Suprapubic skin (tissue), 4 donors: ENCODE measurements around the gene CTBP2. TPM values are rescaled to one million over a fixed set of nuclear protein-coding genes. Genes with fewer than 3 reads are reported as not detected.
"Not testable (repeated sequence)": the region's sequence is repeated elsewhere in the genome, so short reads cannot be mapped to it uniquely, and the experiment has no call there.

ENCODE experiments used
- DNase-seq, 2 donors: peaks; one replicate each; pipeline ENCODE4 v3.0.0-alpha.2; 2019; ENCODE audit warnings: low spot score in 2 of 2
- H3K27ac ChIP-seq: fragments of 200-600 bp; sonication (generic); one replicate; pipeline ENCODE4 v1.5.1; 2019
- H3K27me3 ChIP-seq: fragments of 200-600 bp; sonication (generic); one replicate; pipeline ENCODE4 v1.5.1; 2019
- H3K36me3 ChIP-seq: fragments of 200-600 bp; sonication (generic); one replicate; pipeline ENCODE4 v1.5.1; 2019
- H3K4me1 ChIP-seq: fragments of 200-600 bp; sonication (generic); one replicate; pipeline ENCODE4 v1.5.1; 2019
- H3K4me3 ChIP-seq: fragments of 200-600 bp; sonication (generic); one replicate; pipeline ENCODE4 v1.5.1; 2019; ENCODE audit warnings: mild to moderate bottlenecking
- H3K9me3 ChIP-seq: fragments of 200-600 bp; sonication (generic); one replicate; pipeline ENCODE4 v1.5.1; 2019
- CTCF ChIP-seq, 2 donors: fragments of 200-600 bp in 1 of 2; fragments of 450-650 bp in 1 of 2; sonication (generic) in 1 of 2; IDR thresholded peaks; one replicate each; pipeline ENCODE4 v1.5.1; 2016 to 2019; ENCODE audit warnings: antibody characterized with exemption in 2 of 2, mild to moderate bottlenecking in 1 of 2, moderate library complexity in 1 of 2
- EP300 ChIP-seq: sonication (generic); formaldehyde crosslinking; IDR thresholded peaks from one replicate; pipeline ENCODE4 v1.6.1; 2017; ENCODE audit warnings: antibody characterized with exemption
- POLR2A ChIP-seq, 2 donors: fragments of 450-650 bp; IDR thresholded peaks; one replicate each; pipeline ENCODE4 v1.6.1; 2017; ENCODE audit warnings: antibody characterized with exemption in 2 of 2, mild to moderate bottlenecking in 2 of 2, moderate library complexity in 2 of 2
- POLR2AphosphoS5 ChIP-seq, 3 donors: sonication (generic); formaldehyde crosslinking; IDR thresholded peaks; one replicate each; pipeline ENCODE4 v1.6.1; 2017; ENCODE audit warnings: antibody characterized with exemption in 3 of 3
- WGBS: methylation state at CpG from one replicate; pipeline ENCODE4 v1.1.5; 2018; 5-methylcytosine and 5-hydroxymethylcytosine counted together
- total RNA-seq, 4 donors: library from RNA; depleted of rRNA; stranded (reverse); fragments of >200 nt; gene quantifications; one replicate each; pipeline ENCODE4 v1.1.0, GENCODE V29; 2016

Gene CTBP2
- total RNA-seq, 4 donors from 2014 or later, result 19.7 to 45.7 (median 29.4) TPM

GRCh38 chr10:124990671-124991625 lies 169.4 kb downstream of the CTBP2 start:
- Histone ChIP-seq H3K36me3 (peaks cover 78% of the 10 kb centered on the region), H3K4me3 (no peak overlapping the region), H3K27me3 (no peaks in the 10 kb centered on the region), H3K9me3 (no peaks in the 10 kb centered on the region), H3K27ac (no peak overlapping the region), H3K4me1 (peaks cover 11% of the 10 kb centered on the region)
- 81% methylated on average over 13 of the region's 14 CpGs for WGBS
- no peak for TF ChIP-seq EP300
- DNase-seq, result no peak

GRCh38 chr10:124989526-124989925 lies 170.8 kb downstream of the CTBP2 start:
- H3K36me3 ChIP-seq, result peaks cover 80% of the 10 kb centered on the region
- peaks cover 11% of the 10 kb centered on the region for H3K4me1 ChIP-seq
- WGBS, result 53% methylated on average over 10 of the region's 10 CpGs
- H3K27ac ChIP-seq, result peak overlapping the region; percentile 19
- H3K4me3 ChIP-seq, result no peak overlapping the region
- H3K27me3 ChIP-seq, result no peaks in the 10 kb centered on the region
- TF ChIP-seq POLR2AphosphoS5 (IDR thresholded peaks at IDR 0.05), result no peak
- TF ChIP-seq CTCF (IDR thresholded peaks at IDR 0.05), result no peak
- TF ChIP-seq EP300, result no peak
- no peak for TF ChIP-seq POLR2A (IDR thresholded peaks at IDR 0.05)
- DNase-seq, result no peak
- H3K9me3 ChIP-seq, result no peaks in the 10 kb centered on the region

GRCh38 chr10:124988753-124989152 lies 171.6 kb downstream of the CTBP2 start:
- peaks cover 11% of the 10 kb centered on the region for H3K4me1 ChIP-seq
- WGBS, result 79% methylated on average over 4 of the region's 4 CpGs
- H3K4me3 ChIP-seq, H3K9me3 ChIP-seq, H3K27me3 ChIP-seq, DNase-seq, H3K27ac ChIP-seq: not testable (repeated sequence)
- peaks cover 78% of the 10 kb centered on the region for H3K36me3 ChIP-seq

GRCh38 chr10:124987788-124988187 lies 172.6 kb downstream of the CTBP2 start:
- no peak for DNase-seq
- no peaks in the 10 kb centered on the region for H3K9me3 ChIP-seq
- no peak overlapping the region for H3K27ac ChIP-seq
- 94% methylated on average over 1 of the region's 1 CpG for WGBS
- peaks cover 78% of the 10 kb centered on the region for H3K36me3 ChIP-seq
- H3K4me1 ChIP-seq, result peaks cover 10% of the 10 kb centered on the region
- no peak overlapping the region for H3K4me3 ChIP-seq
- TF ChIP-seq POLR2AphosphoS5 (IDR thresholded peaks at IDR 0.05) (no peak), CTCF (IDR thresholded peaks at IDR 0.05) (no peak), POLR2A (IDR thresholded peaks at IDR 0.05) (no peak), EP300 (no peak)
- H3K27me3 ChIP-seq, result no peaks in the 10 kb centered on the region

GRCh38 chr10:124985162-124985561 lies 175.2 kb downstream of the CTBP2 start:
- TF ChIP-seq POLR2AphosphoS5 (IDR thresholded peaks at IDR 0.05) (no peak), POLR2A (IDR thresholded peaks at IDR 0.05) (no peak), CTCF (IDR thresholded peaks at IDR 0.05) (no peak), EP300 (no peak)
- H3K36me3 ChIP-seq, result peaks cover 63% of the 10 kb centered on the region
- no peak overlapping the region for H3K27ac ChIP-seq
- no peak overlapping the region for H3K4me3 ChIP-seq
- WGBS, result 84% methylated on average over 5 of the region's 5 CpGs
- no peak for DNase-seq
- peaks cover 4% of the 10 kb centered on the region for H3K4me1 ChIP-seq
- H3K27me3 ChIP-seq, result no peaks in the 10 kb centered on the region
- H3K9me3 ChIP-seq, result no peaks in the 10 kb centered on the region

GRCh38 chr10:124984376-124984775 lies 176.0 kb downstream of the CTBP2 start:
- Histone ChIP-seq H3K4me3 (no peak overlapping the region), H3K27ac (no peak overlapping the region), H3K27me3 (no peaks in the 10 kb centered on the region), H3K36me3 (peaks cover 60% of the 10 kb centered on the region), H3K4me1 (no peaks in the 10 kb centered on the region), H3K9me3 (no peaks in the 10 kb centered on the region)
- TF ChIP-seq EP300 (no peak), POLR2AphosphoS5 (IDR thresholded peaks at IDR 0.05) (no peak), CTCF (IDR thresholded peaks at IDR 0.05) (no peak), POLR2A (IDR thresholded peaks at IDR 0.05) (no peak)
- WGBS, result 91% methylated on average over 1 of the region's 1 CpG
- DNase-seq, result no peak
